ENCODE results near the gene ANKAR. TPM values are rescaled to one million over a fixed set of nuclear protein-coding genes. Genes with fewer than 3 reads are reported as not detected.

Gene ANKAR
- total and polyA plus RNA-seq, 2 experiments from 2014 or later: 3.0 to 4.4 TPM

- Mint-ChIP-seq H3K27ac (no peak overlapping the region), H3K4me3 (no peak overlapping the region)
- H3F3A ChIP-seq (replicated peaks; ENCODE audit: low read depth): no peaks in the 10 kb centered on the region
These were observed 7.4 kb downstream of the ANKAR start for GRCh38 chr2:189681903-189682302.

GRCh38 chr2:189683348-189683747 lies 8.9 kb downstream of the ANKAR start:
- no peaks in the 10 kb centered on the region for H3K36me3 ChIP-seq (ENCODE audit: insufficient read depth)
- H3K4me1 Mint-ChIP-seq: peaks cover 8% of the 10 kb centered on the region; the same call in 2 of the 3 replicates
- no peak for TF ChIP-seq JUNB (IDR thresholded peaks at IDR 0.05; ENCODE audit: unreplicated experiment)
- no peak for TF ChIP-seq ZNF331 (CRISPR knock-in tag; IDR thresholded peaks at IDR 0.05; ENCODE audit: low read depth)
- no peak for TF ChIP-seq NANOG (IDR thresholded peaks at IDR 0.05; ENCODE audit: borderline replicate concordance)
- TF ChIP-seq ETS1 (IDR thresholded peaks at IDR 0.05): no peak

More at GRCh38 chr2:189681903-189682302, 7.4 kb downstream of the ANKAR start:
- Histone ChIP-seq H3K4me2 (no peak overlapping the region), H3K4me1 (ENCODE audit: insufficient read depth) (no peaks in the 10 kb centered on the region), H3K79me2 (replicated peaks; ENCODE audit: insufficient read depth) (0 out of 2 replicates have a peak, but pooled peaks cover 4% of the 10 kb centered on the region), H2AFZ (no peak overlapping the region), H4K20me1 (replicated peaks; ENCODE audit: insufficient read depth) (no peaks in the 10 kb centered on the region), H3K36me3 (ENCODE audit: insufficient read depth) (no peaks in the 10 kb centered on the region), H3K4me3 (no peak overlapping the region), H3K27me3 (ENCODE audit: insufficient read depth) (no peaks in the 10 kb centered on the region), H3K27ac (ENCODE audit: low read depth) (no peak overlapping the region), H3K9me2 (ENCODE audit: insufficient read depth) (no peaks in the 10 kb centered on the region)
- H3K4me1 Mint-ChIP-seq: peaks cover 8% of the 10 kb centered on the region; the same call in 2 of the 3 replicates
- ATAC-seq (no peak), DNase-seq (ENCODE audit: low spot score) (no peak)
- peaks cover 12% of the 10 kb centered on the region; the same call in 2 of the 3 replicates for H3K36me3 Mint-ChIP-seq (ENCODE audit: low read depth)
- H3K27me3 Mint-ChIP-seq (ENCODE audit: insufficient read depth, low read depth, poor library complexity): no peaks in the 10 kb centered on the region
- H3K9me3 Mint-ChIP-seq: peaks cover 8% of the 10 kb centered on the region; the same call in 2 of the 3 replicates
- no peak for TF ChIP-seq EZH2phosphoT487 (IDR thresholded peaks at IDR 0.05; ENCODE audit: unreplicated experiment)
- no peak for TF ChIP-seq STAT1 (IDR thresholded peaks at IDR 0.05; ENCODE audit: unreplicated experiment)
- no peak for TF ChIP-seq CTCF (conservative IDR thresholded peaks at IDR 0.05; ENCODE audit: low read depth in 2 of 2)
- TF ChIP-seq ZNF114 (CRISPR knock-in tag; IDR thresholded peaks at IDR 0.05): no peak
- TF ChIP-seq POLR2AphosphoS5 (IDR thresholded peaks at IDR 0.05; ENCODE audit: low read depth): no peak
- no peak for TF ChIP-seq ETS1 (IDR thresholded peaks at IDR 0.05)
- no peak for TF ChIP-seq EZH2 (IDR thresholded peaks at IDR 0.05; ENCODE audit: low read depth, unreplicated experiment)

More at GRCh38 chr2:189683348-189683747, 8.9 kb downstream of the ANKAR start:
- H4K20me1 ChIP-seq (replicated peaks; ENCODE audit: insufficient read depth): no peaks in the 10 kb centered on the region
- Mint-ChIP-seq H3K9me3 (peaks cover 4% of the 10 kb centered on the region; the same call in 2 of the 3 replicates), H3K4me3 (no peak overlapping the region), H3K36me3 (ENCODE audit: low read depth) (peaks cover 5% of the 10 kb centered on the region; the same call in 2 of the 3 replicates), H3K27me3 (ENCODE audit: insufficient read depth, low read depth, poor library complexity) (no peaks in the 10 kb centered on the region), H3K27ac (no peak overlapping the region)
- 0 out of 2 replicates have a peak, but pooled peaks cover 4% of the 10 kb centered on the region for H3K79me2 ChIP-seq (replicated peaks; ENCODE audit: insufficient read depth)
- H3K9me2 ChIP-seq (ENCODE audit: insufficient read depth): no peaks in the 10 kb centered on the region
- no peaks in the 10 kb centered on the region for H3K4me1 ChIP-seq (ENCODE audit: insufficient read depth)
- H2AFZ ChIP-seq: no peak overlapping the region
- H3F3A ChIP-seq (replicated peaks; ENCODE audit: low read depth): no peaks in the 10 kb centered on the region
- H3K27me3 ChIP-seq (ENCODE audit: insufficient read depth): no peaks in the 10 kb centered on the region
- no peak overlapping the region for H3K27ac ChIP-seq (ENCODE audit: low read depth)
- DNase-seq (ENCODE audit: low spot score) (no peak), ATAC-seq (no peak)
- no peak overlapping the region for H3K4me2 ChIP-seq
- no peak overlapping the region for H3K4me3 ChIP-seq
